GM23338 (cell line): Measurements from ENCODE around the gene IL6ST. TPM values are rescaled to one million over a fixed set of nuclear protein-coding genes. Genes with fewer than 3 reads are reported as not detected.

Experiments used
- ATAC-seq: fragments of 200-7000 bp; cut with Tn5 transposase; 3 replicates; pipeline ENCODE4 v1.9.1; 2020
- DNase-seq: peaks from one replicate; pipeline ENCODE4 v3.0.0-alpha.2; 2015; ENCODE audit warnings: low spot score
- H2AFZ ChIP-seq: fragments of 200-600 bp; sonication (generic); 2 replicates; pipeline ENCODE4 v1.8.0; 2016; ENCODE audit warnings: antibody characterized with exemption, mild to moderate bottlenecking, moderate library complexity
- H3F3A ChIP-seq: fragments of 200-600 bp; sonication (generic); replicated peaks from 2 replicates; pipeline ENCODE4 v1.8.0; 2017; ENCODE audit warnings: antibody characterized with exemption, mixed run types, low read depth
- H3K27ac ChIP-seq: fragments of 200-600 bp; sonication (generic); 2 replicates; pipeline ENCODE4 v1.6.1; 2016; ENCODE audit warnings: low read depth
- H3K27me3 ChIP-seq: fragments of 200-600 bp; sonication (generic); 2 replicates; pipeline ENCODE4 v1.8.0; 2016; ENCODE audit warnings: mild to moderate bottlenecking, mixed run types, moderate library complexity; ENCODE audit not compliant: insufficient read depth
- H3K36me3 ChIP-seq: fragments of 200-600 bp; sonication (generic); 2 replicates; pipeline ENCODE4 v1.8.0; 2016; ENCODE audit warnings: mild to moderate bottlenecking; ENCODE audit not compliant: insufficient read depth
- H3K4me1 ChIP-seq: fragments of 200-600 bp; sonication (generic); 2 replicates; pipeline ENCODE4 v1.8.0; 2016; ENCODE audit warnings: mild to moderate bottlenecking, moderate library complexity; ENCODE audit not compliant: insufficient read depth
- H3K4me2 ChIP-seq: fragments of 200-600 bp; sonication (generic); 2 replicates; pipeline ENCODE4 v1.7.1; 2017; ENCODE audit warnings: mixed run types
- H3K4me3 ChIP-seq: fragments of 200-600 bp; sonication (generic); 2 replicates; pipeline ENCODE4 v1.6.1; 2016; ENCODE audit warnings: mixed run types
- H3K79me2 ChIP-seq: fragments of 200-600 bp; sonication (generic); replicated peaks from 2 replicates; pipeline ENCODE4 v1.8.0; 2017; ENCODE audit warnings: mild to moderate bottlenecking; ENCODE audit not compliant: insufficient read depth
- H3K9me2 ChIP-seq: fragments of 200-600 bp; sonication (generic); 2 replicates; pipeline ENCODE4 v1.8.0; 2017; ENCODE audit not compliant: insufficient read depth
- H4K20me1 ChIP-seq: fragments of 200-600 bp; sonication (generic); replicated peaks from 2 replicates; pipeline ENCODE4 v1.8.0; 2017; ENCODE audit warnings: mild to moderate bottlenecking; ENCODE audit not compliant: insufficient read depth
- H3K27ac Mint-ChIP-seq: 2 replicates; pipeline ENCODE4 v1.8.0; 2020; ENCODE audit warnings: inconsistent platforms, mild to moderate bottlenecking, moderate library complexity, mixed read lengths
- H3K27me3 Mint-ChIP-seq: 3 replicates; pipeline ENCODE4 v1.8.0; 2022; ENCODE audit warnings: low read depth, mild to moderate bottlenecking, moderate library complexity, mixed read lengths, inconsistent platforms; ENCODE audit not compliant: insufficient read depth, poor library complexity
- H3K36me3 Mint-ChIP-seq: 3 replicates; pipeline ENCODE4 v1.8.0; 2021; ENCODE audit warnings: low read depth, mild to moderate bottlenecking, inconsistent platforms, moderate library complexity, mixed read lengths
- H3K4me1 Mint-ChIP-seq: 3 replicates; pipeline ENCODE4 v1.8.0; 2020; ENCODE audit warnings: mild to moderate bottlenecking, inconsistent platforms, mixed read lengths
- H3K4me3 Mint-ChIP-seq: 3 replicates; pipeline ENCODE4 v1.8.0; 2021; ENCODE audit warnings: moderate library complexity, mild to moderate bottlenecking, inconsistent platforms, mixed read lengths
- H3K9me3 Mint-ChIP-seq: 3 replicates; pipeline ENCODE4 v1.8.0; 2020; ENCODE audit warnings: moderate library complexity, mild to moderate bottlenecking, inconsistent platforms, mixed read lengths
- CTCF ChIP-seq, 2 experiments: fragments of 200-600 bp in 1 of 2; sonication (generic) in 1 of 2; conservative IDR thresholded peaks; 2 replicates each; pipeline versions ENCODE4 v1.5.1 to v1.6.1; 2016 to 2017; ENCODE audit warnings: antibody characterized with exemption in 2 of 2, low read depth in 2 of 2, mild to moderate bottlenecking in 2 of 2, moderate library complexity in 1 of 2
- ETS1 ChIP-seq: IDR thresholded peaks from 2 replicates; pipeline ENCODE4 v1.6.1; 2016; ENCODE audit warnings: antibody characterized with exemption
- EZH2 ChIP-seq: fragments of 200-600 bp; sonication (generic); IDR thresholded peaks from one replicate; pipeline ENCODE4 v1.8.0; 2017; ENCODE audit warnings: antibody characterized with exemption, mild to moderate bottlenecking, low read depth; ENCODE audit not compliant: unreplicated experiment
- EZH2phosphoT487 ChIP-seq: fragments of 200-600 bp; sonication (generic); IDR thresholded peaks from one replicate; pipeline ENCODE4 v1.8.1; 2018; ENCODE audit warnings: antibody characterized with exemption; ENCODE audit not compliant: unreplicated experiment
- JUNB ChIP-seq: IDR thresholded peaks from one replicate; pipeline ENCODE4 v1.6.1; 2016; ENCODE audit warnings: antibody characterized with exemption; ENCODE audit not compliant: unreplicated experiment
- NANOG ChIP-seq: IDR thresholded peaks from 2 replicates; pipeline ENCODE4 v1.6.1; 2016; ENCODE audit warnings: antibody characterized with exemption, borderline replicate concordance
- POLR2AphosphoS5 ChIP-seq: IDR thresholded peaks from 2 replicates; pipeline ENCODE4 v1.6.1; 2016; ENCODE audit warnings: antibody characterized with exemption, low read depth
- REST ChIP-seq: IDR thresholded peaks from one replicate; pipeline ENCODE4 v1.6.1; 2018; ENCODE audit warnings: antibody characterized with exemption; ENCODE audit not compliant: unreplicated experiment
- STAT1 ChIP-seq: IDR thresholded peaks from one replicate; pipeline ENCODE4 v1.6.1; 2016; ENCODE audit warnings: antibody characterized with exemption; ENCODE audit not compliant: unreplicated experiment
- ZNF114 ChIP-seq: fragments of 250-450 bp; sonication (Bioruptor Pico); IDR thresholded peaks from 2 replicates; pipeline ENCODE4 v1.5.0; 2020; ENCODE audit warnings: mild to moderate bottlenecking, moderate library complexity
- ZNF331 ChIP-seq: fragments of 250-450 bp; sonication (Bioruptor Pico); IDR thresholded peaks from 2 replicates; pipeline ENCODE4 v1.5.0; 2020; ENCODE audit warnings: low read depth, mild to moderate bottlenecking, moderate library complexity
- ZNF462 ChIP-seq: fragments of 250-450 bp; sonication (Bioruptor Pico); IDR thresholded peaks from 2 replicates; pipeline ENCODE4 v1.5.0; 2020; ENCODE audit warnings: mild to moderate bottlenecking, moderate library complexity
- polyA plus RNA-seq: library from polyadenylated mRNA; unstranded; fragments of >200 nt; fragmentation: Nextera tagmentation; extraction: Ambion mirVana; gene quantifications from 2 replicates; pipeline ENCODE4 v1.2.1, GENCODE V29; 2016
- total RNA-seq: library from RNA; depleted of rRNA; stranded (reverse); fragments of >200 nt; shearing (Covaris generic); gene quantifications from 2 replicates; pipeline ENCODE4 v1.2.3, GENCODE V29; 2014

The IL6ST gene
- total and polyA plus RNA-seq, 2 experiments from 2014 or later: 6.7 to 9.8 TPM

- TF ChIP-seq NANOG (no peak), ETS1 (no peak), ZNF462 (no peak), EZH2phosphoT487 (no peak), POLR2AphosphoS5 (no peak), ZNF114 (CRISPR knock-in tag) (no peak)
Observed at GRCh38 chr5:55905251-55905650, 89.5 kb downstream of the IL6ST start (continued).

- peaks cover 7% of the 10 kb centered on the region; the same call in 1 of the 2 replicates for H3K9me2 ChIP-seq
- ATAC-seq: no peak
- TF ChIP-seq NANOG (no peak), JUNB (no peak), REST (no peak), STAT1 (no peak), EZH2 (no peak), ZNF114 (CRISPR knock-in tag) (no peak), CTCF (conservative IDR thresholded peaks at IDR 0.05; ENCODE audit: low read depth in 2 of 2) (no peak), POLR2AphosphoS5 (no peak), ETS1 (no peak), ZNF331 (no peak)
Observed at GRCh38 chr5:55904152-55904551, 90.6 kb downstream of the IL6ST start.

More at GRCh38 chr5:55904152-55904551, 90.6 kb downstream of the IL6ST start:
- no peak overlapping the region for H3K27ac ChIP-seq
- H3K36me3 Mint-ChIP-seq: no peaks in the 10 kb centered on the region
- no peaks in the 10 kb centered on the region for H4K20me1 ChIP-seq
- no peak overlapping the region for H2AFZ ChIP-seq
- no peak overlapping the region for H3K4me2 ChIP-seq
- no peaks in the 10 kb centered on the region for H3K36me3 ChIP-seq
- no peaks in the 10 kb centered on the region for H3K4me1 Mint-ChIP-seq
- DNase-seq: no peak
- no peaks in the 10 kb centered on the region for H3K4me1 ChIP-seq
- no peaks in the 10 kb centered on the region for H3K27me3 ChIP-seq
- H3K4me3 ChIP-seq: no peak overlapping the region
- no peak overlapping the region for H3K27ac Mint-ChIP-seq
- no peaks in the 10 kb centered on the region for H3F3A ChIP-seq
- no peaks in the 10 kb centered on the region for H3K9me3 Mint-ChIP-seq
- no peaks in the 10 kb centered on the region for H3K79me2 ChIP-seq
- H3K27me3 Mint-ChIP-seq: peaks cover 8% of the 10 kb centered on the region
- H3K4me3 Mint-ChIP-seq: no peak overlapping the region
